HuH-7 (cell line): ENCODE data around the gene ADSS1.
A peak's percentile ranks its signal among the peaks of the same experiment; 100 is the strongest.
"Not testable (repeated sequence)": the region's sequence is repeated elsewhere in the genome, so short reads cannot be mapped to it uniquely, and the experiment has no call there.

Experiments
- DNase-seq: peaks from one replicate; pipeline ENCODE4 v3.0.0; 2011; ENCODE audit warnings: low spot score

The ADSS1 gene

GRCh38 chr14:104717646-104718045 is 6.4 kb upstream of the ADSS1 start:
- no peak for DNase-seq

GRCh38 chr14:104718147-104718546 is 5.9 kb upstream of the ADSS1 start:
- no peak for DNase-seq

- no peak for DNase-seq
Measured at GRCh38 chr14:104718871-104719270, 5.2 kb upstream of the ADSS1 start.

GRCh38 chr14:104719343-104719742 is 4.7 kb upstream of the ADSS1 start:
- DNase-seq, result no peak

GRCh38 chr14:104721505-104722431 is 2.3 kb upstream of the ADSS1 start:
- no peak for DNase-seq

GRCh38 chr14:104722938-104723650 is 935 bp upstream of the ADSS1 start:
- DNase-seq, result peak; percentile 63

GRCh38 chr14:104724407-104724980 is 465 bp downstream of the ADSS1 start:
- peak; percentile 54 for DNase-seq

GRCh38 chr14:104724981-104725771 is 1.1 kb downstream of the ADSS1 start:
- DNase-seq, result peak; percentile 60

- DNase-seq, result no peak
Measured at GRCh38 chr14:104725772-104726548, 1.9 kb downstream of the ADSS1 start.

GRCh38 chr14:104726600-104727451 is 2.8 kb downstream of the ADSS1 start:
- DNase-seq, result peak; percentile 56

GRCh38 chr14:104728631-104729030 is 4.6 kb downstream of the ADSS1 start:
- no peak for DNase-seq

- not testable (repeated sequence) for DNase-seq
Measured at GRCh38 chr14:104729176-104729834, 5.3 kb downstream of the ADSS1 start.

GRCh38 chr14:104729835-104730181 is 5.8 kb downstream of the ADSS1 start:
- DNase-seq, result no peak

GRCh38 chr14:104730487-104730886 is 6.5 kb downstream of the ADSS1 start:
- no peak for DNase-seq

- peak; percentile 81 for DNase-seq
Measured at GRCh38 chr14:104731320-104732294, 7.6 kb downstream of the ADSS1 start.

- no peak for DNase-seq
Measured at GRCh38 chr14:104732355-104732804, 8.4 kb downstream of the ADSS1 start.

GRCh38 chr14:104732931-104733681 is 9.1 kb downstream of the ADSS1 start:
- no peak for DNase-seq
